NCI-H2196 treated with DMSO at 0.1 percent for 48 hours (cell line): ENCODE measurements around the gene GYPC.
"Not testable (repeated sequence)": the region's sequence is repeated elsewhere in the genome, so short reads cannot be mapped to it uniquely, and the experiment has no call there.

Experiments used
- DNase-seq: peaks from one replicate; lab custom pipeline; 2025; ENCODE audit not compliant: unreplicated experiment; lab: John Stamatoyannopoulos, UW

The GYPC gene

DNA sequence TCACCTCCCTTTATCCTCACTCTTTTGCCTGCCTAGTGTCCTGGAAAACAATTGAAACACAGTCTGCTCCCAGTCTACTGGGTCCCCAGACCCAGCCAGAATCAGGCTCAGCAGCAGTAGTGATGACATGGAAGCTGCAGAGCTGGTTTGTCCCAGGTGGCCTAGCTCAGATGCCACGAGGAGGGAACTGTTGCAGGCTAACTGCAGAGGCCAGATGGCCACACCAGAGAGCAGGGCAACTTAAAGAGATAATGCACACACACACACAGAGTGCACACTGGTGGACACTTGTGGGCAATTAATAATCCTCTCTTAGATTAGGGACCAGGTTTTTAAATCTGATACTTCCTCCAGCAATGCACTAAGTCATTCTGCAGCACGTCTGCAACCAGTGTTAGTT lies 42.4 kb downstream of the GYPC start:
- no peak for DNase-seq

DNA sequence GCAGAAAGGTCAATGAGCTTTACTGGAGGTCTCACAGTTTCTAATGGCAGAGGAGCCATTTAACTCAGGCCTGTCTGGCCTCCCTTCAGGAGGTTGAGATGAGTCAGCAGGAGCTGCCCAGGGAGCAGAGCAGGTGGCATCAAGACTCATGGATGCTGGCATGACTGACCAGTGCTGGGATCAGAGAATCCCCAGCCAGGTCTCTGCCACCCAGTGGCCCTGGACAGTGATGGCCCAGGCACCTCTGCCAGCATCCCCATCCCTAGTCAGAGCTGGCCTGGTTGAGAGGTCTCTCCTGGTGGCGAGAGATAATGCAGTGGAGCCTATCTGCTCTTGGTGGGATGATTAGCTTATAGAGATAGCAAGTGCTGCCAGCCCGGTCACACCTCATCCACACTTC lies 43.1 kb downstream of the GYPC start:
- no peak for DNase-seq

DNA sequence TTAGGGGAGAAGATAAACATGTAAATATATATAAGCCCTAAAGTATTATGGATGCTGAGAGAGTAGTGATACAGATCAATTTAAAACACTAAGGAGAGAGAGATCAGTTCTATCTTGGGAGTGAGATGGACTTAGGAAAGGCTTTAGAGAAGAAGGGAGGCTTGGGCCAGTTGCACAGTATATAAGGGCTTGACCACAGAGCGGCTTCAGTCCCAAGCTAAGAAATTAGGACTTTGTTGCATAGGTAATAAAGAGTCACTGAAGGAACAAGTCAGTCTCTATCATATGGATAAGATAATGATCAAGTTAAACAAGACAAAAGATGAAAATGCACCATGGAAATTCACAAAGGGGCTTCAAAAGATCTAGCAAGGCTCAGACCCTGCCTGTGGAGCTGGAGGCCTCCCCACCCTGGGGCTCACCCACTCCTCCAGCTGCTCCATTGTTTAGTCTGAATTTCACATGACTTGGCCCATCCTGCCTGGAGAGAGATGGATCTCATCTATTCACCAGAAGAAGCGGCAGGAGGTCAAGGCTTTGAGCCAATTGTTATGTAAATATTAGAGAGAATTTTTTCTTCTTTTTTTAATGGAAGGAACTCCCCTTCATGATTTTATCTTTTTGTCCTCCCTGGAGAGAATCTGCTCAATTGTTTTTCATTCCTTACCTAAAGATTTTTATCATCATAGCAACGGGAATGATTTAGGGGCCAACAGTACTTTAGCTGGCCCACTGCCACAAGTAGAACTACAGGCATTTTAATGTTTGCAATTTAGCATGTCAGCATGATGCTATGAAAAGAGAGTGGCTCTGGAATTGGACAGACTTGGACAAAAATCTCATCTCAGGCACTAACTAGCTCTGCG lies 44.0 kb downstream of the GYPC start:
- no peak for DNase-seq

DNA sequence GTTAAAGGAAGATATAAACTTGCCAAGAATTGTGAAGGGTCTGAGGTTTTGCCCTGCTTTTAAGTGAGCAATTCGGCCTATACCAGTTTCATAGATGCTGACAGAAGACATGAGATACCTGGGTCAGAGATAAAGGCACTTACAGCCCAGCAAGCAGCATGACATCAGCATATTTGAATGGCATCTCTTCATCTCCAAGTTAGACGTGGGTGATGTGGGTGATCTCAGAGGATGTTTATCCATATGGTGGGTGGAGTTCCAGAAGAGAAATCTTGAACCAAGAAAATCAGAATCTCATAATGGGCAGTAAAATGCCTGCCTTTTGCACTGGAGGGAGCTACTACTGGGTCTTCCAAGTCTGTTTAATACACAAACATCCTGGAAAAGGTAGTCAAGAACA lies 44.7 kb downstream of the GYPC start:
- no peak for DNase-seq

DNA sequence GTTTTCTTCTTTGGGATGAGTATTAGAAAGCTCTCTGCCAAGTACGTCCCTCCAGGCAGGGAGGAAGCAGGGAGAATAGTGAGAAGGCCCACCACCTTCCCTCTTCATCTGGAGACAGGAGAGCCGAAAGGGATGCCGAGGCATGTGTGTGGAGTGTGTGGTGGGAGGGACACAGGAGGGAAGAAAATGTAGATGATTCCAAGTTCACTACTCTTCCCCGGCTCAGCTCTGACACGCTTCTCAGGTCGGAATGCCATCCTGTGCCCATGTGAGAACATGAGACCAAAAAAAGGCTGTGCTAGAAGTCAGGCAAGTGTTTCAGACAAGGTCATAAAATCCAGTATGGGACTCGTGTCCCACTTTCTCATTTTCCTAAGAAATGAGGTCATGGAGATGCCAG lies 47.4 kb downstream of the GYPC start:
- DNase-seq, result no peak

DNA sequence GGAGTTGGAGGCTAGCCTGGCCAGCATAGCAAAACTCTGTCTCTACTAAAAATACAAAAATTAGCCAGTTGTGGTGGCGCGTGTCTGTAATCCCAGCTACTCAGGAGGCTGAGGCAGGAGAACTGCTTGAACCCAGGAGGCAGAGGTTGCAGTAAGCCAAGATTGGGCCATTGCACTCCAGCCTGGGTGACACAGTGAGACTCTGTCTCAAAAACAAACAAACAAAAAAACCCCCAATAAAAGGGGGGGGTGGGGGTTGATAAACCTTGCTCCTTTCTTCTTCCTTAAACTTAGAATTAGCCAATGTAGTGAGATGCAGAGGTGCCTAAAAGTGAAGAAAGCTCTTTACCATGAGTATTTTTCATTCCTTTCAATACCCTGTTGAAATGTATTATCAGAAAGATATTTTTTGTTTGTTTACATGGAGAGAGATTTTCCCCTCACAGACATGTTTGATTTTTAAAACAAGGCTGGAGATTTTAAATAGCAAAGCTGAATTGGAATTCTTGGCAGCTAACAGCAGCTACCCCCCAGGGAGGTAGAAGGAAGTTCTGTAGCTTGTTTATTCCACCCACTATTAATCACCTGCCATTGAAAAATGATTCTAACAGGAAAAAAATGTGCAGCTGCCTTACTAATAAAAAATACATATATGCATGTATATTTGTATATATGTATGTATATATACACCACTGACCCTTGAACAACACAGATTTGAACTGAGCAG lies 48.6 kb downstream of the GYPC start:
- no peak for DNase-seq

DNA sequence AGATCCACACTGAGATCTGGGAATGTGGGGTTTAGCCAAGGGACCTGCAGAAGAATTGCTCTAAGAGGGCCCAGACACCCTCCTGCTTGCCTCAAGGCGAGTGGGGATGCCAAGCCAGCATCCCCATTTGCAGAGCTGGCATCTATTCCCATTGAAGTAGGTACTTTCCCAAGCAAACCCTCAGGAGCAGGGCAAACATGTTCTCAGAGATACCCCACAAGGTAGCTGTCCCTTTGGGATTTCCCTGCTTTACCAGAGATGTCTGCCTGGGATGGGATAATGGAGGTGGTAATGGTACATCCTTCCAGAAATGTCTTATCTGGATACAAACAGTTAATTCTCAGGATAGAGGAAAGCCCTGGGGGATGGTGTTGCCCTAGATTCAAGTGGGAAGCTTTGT lies 51.2 kb downstream of the GYPC start:
- DNase-seq, result no peak

DNA sequence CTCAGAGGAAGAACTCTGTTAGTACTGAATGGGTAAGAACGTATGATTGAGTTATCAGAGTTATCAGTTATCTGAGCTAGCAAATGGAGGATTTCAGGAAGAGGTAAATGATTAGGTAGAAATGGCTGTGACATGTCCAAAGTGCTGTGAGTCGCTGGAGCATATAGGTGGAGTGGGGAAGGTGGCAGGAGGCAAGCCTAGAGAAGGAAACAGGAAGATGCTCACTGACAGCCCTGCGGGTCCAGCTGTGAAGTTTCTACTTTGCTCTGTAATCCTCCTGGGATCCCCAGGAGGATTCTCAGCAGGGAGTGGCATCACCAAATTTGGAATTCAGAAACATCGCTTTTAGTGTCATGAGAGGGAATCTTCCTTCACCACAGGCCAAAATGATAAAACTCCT lies 52.0 kb downstream of the GYPC start:
- DNase-seq, result no peak

DNA sequence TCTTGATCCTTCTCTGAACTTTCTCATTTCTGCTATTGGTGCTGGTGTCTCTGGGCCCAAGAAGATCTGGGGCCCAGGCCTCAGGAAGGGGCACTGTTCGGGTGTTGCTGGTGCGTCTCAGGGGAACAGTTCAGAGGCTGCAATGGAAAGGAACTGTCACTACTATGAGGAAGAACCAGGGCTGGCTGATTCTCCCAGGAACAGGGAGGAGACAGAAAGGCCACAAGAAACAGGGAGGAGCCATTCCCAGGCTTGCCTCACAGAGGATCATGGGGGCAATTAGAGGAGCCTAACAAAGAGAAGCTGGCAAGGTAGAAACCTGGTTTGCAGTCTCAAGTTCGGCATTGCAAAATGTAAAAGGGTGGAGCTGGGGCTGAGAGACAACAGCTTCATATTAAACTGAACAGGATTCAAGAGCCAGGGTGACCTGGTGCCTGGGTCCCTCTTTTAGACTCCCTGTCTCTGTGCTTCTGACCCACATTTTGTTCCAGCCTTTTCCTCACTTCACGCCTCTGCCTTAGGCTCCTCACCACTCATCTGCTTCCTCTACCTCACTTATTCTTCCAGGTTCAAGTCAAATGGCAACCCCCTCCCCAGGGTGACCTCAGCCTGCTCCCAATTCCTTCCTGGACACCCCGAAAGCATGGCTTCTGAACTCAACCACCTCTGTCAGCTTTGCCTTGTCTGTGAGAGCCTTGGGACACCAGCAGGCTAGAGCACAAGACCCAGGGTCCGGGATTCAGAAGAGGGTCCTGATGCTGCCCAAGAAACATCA lies 58.4 kb downstream of the GYPC start:
- no peak for DNase-seq

DNA sequence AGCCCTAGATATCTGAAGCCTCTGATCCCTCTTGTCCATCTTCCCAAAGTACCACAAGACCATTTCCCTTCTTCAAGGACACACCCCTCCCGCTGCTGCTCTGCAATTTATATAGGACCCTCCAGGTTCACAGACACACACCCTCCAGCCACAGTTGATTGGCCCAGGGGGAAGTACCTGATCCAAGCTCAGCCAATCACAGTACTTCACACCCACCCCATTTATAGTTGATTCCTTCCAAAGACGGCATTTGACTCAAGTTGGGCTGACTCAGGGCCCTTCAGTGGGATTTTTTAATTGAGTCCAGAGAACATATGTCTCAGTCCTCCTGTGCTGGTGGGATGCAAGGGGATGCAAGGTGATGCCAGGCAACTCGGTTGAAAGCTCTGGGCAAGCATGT lies 59.2 kb downstream of the GYPC start:
- no peak for DNase-seq

DNA sequence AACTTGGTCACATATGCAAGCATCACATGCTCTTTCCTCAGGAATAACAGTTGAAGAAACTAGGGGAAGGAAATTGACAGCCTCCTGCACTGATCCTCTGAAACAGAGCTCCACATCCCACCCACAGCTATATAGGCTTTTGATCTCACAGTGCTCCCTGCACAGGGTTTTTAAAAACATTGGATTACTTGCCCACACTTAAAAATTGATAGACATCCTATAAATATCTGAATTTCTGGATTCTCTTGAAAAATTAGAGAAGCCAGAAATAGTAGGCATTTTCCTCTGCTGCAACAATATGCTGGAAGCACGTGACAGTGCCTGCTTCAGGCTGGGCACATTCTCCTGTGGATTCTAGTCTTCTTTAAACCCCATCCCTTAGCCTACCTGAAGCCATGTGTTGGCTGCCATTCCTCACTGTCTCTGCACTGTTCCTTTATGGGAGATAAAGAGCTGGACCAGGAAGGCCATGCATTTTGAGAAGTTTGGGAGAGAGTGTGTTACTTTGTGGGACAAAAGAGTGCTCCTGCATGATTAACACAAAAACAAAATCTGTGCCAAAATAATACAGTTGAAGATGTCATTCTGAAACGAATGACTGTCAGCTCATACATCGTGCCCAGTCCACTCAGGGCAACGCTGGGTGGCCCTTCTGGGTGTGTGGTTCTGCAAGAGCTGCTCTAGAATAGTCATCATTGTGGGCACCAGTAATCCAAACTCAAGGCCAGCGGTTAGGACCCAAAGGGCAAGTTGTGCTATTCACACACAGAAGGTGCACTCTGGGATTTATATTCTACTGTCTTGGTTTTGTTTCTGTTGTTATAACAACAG lies 59.8 kb downstream of the GYPC start:
- no peak for DNase-seq

DNA sequence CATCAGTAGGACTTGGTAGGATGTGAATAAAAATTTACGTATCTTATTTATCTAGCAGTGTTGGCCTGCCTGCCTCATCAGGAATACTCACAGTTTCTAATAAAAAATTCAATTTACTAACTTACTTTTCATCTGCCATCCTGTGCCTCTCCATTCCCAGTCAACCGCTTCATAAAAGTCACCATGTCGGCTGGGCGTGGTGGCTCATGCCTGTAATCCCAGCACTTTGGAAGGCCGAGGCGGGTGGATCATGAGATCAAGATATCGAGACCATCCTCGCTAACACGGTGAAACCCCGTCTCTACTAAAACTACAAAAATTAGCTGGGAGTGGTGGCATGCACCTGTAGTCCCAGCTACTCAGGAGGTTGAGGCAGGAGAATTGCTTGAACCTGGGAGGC lies 61.3 kb downstream of the GYPC start:
- DNase-seq, result not testable (repeated sequence)

DNA sequence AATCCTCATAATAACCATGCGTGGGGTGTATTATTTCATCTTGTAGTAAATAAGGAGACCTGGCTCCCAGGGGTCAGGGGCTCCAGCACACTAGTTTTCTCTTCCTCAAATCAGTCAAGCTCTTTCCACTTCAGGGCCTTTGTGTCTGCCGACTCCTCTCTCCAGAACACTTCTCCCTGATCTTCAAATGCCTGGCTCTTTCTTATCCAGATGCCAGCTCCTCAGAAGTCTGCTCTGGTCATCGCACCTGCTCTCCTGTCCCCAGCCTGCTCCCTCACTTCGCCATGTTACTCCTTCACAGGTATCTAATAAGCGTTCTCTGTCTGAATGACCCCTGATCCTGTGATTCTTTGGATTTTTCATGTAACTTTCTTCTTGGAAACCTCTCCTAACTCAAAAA lies 62.0 kb downstream of the GYPC start:
- DNase-seq, result no peak

DNA sequence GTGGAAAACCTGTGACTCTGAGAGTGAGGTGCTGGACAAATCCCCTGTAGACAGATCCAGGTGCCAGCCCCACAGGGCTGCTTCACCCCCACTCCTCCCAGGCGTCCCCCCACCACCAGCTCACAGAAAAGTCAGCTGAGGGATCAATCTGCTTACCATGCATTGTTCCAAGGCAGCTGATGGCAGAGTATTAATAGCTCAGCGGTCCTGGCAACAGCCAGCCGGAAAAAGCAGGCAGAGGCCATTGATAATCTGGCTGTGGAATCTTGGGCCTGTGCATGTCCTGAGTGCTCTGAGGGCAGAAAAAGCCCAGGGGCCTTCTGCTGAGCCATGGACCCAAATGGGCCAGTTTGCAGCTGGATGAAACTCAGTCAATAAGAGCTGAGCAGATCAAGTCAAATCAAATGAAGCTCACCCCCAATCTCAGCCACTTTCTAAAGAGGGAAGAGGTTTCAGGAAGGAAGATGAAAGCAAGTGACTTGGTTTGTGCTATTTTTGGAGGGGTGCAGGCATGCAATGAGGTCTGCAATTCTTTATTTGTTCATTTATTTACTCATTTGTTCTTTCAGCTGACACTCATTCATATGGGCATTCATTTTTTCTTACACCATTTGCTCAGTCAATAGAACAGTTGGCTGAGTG lies 63.4 kb downstream of the GYPC start:
- no peak for DNase-seq

DNA sequence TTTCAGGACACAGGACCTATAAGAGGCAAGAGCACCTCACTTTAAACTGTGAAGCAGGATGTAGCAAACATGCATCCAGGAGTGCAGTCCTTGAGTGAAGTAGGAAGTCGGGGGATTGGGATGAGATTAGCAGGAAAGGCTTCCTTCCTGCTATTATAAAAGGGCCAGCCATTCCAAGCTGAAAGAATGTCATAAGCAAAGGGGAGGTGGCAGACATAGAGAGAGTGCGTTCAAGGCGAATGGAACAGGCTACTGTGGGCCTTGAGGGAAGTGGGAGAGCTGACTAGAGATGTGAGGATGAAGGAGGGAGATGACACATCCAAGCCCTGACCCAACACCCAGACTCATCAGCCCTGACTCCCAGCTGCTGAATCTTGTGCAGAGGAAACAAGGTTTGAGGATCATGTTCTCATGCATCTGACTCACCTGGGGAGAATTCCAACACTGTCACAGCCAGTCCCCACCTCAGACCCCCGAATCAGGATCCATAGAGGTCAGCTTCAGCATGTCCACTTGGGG lies 63.9 kb downstream of the GYPC start:
- no peak for DNase-seq

DNA sequence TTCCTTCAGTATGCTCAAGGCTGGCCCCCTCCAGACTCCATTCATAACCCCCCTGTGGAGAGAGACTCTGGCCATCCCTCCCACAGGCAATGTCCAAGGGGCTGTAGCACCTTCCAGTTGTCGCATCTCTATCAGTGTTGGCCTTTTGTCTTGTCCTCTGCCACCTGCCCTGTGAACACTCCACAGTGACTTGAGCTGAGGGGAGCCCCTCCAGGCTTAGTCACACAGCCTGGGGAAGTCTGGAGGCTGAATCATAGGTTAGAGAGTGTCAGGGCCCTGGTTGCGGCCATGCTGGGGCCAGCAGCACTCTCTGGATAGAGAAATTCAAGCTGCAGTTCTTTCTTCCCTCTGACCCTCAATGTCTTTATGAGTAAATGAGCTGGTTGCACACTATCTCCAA lies 64.7 kb downstream of the GYPC start:
- no peak for DNase-seq

DNA sequence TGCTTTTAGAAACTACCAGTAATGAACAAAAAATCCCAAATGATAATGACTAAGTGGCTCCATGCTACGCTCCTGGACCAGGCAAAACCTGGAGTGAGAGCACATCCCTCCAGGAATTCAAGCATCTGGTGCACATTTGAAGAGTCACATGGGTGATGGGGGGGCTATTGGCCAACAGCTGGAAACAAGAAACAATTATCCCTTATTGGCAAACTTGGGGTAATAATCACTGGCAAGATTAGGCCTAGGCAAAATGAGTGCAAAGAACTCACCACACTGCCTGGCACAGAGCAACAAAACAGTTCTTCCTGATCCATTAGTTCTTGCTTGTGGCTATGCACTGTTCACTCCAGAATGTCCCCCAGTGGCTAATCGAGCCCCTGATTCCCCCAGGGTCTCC lies 66.1 kb downstream of the GYPC start:
- no peak for DNase-seq

DNA sequence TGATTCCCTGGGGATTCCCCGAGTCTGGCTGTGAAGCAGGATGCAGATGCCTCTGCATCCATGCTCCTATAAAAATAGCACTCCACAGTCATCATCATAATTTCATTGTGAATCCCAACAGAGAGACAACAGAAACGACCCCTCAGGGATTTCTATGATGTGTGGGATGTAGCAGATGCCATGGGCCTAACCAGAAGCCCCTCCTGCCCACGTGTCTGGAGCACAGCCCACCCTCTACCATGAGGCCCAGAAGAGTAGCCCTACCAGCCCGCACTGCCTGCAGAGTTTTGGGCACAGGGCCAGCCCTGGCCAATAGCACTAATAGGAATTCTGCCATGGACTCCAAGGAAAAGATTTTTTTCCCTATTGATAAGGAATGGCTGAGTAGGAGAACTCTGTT lies 66.6 kb downstream of the GYPC start:
- no peak for DNase-seq

DNA sequence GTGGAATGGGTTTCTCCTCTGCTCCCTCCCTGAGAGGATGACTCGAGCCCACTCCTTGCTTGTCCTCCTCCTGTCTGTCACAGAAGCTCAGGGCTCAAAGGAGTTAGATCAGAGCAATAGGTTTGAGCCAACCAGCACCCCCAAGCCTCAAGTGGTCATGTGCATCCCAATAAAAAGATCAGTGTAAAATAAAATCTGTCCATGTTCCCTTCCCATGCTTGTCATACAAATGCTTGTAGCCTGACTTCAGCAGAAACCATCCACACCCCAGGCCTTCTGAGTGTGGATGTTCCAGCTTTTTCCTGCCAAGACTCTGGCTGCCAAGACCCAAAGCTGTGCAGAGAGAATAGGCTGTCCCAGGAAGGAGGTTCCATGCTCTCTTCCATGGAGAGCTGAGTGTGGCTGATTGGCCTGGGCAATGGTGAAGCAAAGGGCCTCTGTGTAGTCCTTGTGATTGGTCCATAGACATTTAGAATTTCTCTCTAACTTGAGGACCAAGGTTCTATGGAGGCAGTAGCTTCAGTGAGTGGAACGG lies 67.4 kb downstream of the GYPC start:
- DNase-seq, result no peak

DNA sequence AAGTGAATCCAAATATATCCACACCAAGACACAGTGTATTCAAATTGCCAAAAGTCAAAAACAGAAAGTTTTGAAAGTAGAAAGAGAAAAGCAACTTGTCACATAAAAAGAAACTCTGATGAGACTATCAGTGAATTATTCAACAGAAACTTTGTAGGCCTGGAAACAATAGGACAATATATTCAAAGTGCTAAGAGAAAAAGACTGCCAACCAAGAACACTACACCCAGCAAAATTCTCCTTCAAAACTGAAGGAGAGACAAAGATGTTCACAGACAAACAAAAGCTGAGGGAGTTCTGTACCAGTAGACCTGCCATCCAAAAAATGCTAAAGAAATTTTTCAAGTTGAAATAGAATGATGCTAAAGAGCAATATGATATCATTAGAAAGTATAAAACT lies 69.6 kb downstream of the GYPC start:
- DNase-seq, result no peak
